PC-9 (cell line): ENCODE measurements around the gene AUTS2.

Experiments used
- EZH2 ChIP-seq: fragments of 200-600 bp; sonication (generic); IDR thresholded peaks from 2 replicates; pipeline ENCODE4 v1.8.0; 2017; ENCODE audit warnings: antibody characterized with exemption, low read depth
- TF ChIP-seq, protein P1 (sequence below): fragments of 200-600 bp; sonication (generic); conservative IDR thresholded peaks from 2 replicates; pipeline ENCODE4 v1.6.1; 2017; ENCODE audit warnings: mixed run types, antibody characterized with exemption, mild to moderate bottlenecking, moderate library complexity

DNA sequence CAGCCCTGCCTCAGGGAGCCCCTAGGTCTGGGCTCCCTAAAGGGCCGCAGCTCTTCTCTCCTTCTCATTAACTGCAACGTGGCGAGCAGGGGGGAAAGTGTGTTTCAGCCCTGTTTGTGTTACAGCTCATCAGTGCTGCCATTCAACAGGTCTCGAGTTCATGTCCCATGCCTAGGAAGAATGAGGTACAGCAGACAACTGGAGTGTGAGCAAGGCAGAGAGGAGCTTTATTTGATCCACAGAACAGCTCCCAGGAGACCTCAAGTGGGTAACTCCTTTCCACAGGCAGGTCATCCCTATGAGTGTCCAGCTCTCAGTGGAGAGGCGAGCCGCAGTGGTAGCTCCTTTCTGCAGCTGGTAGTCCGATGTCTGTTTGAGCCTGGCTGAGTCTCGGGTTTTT is 313.1 kb downstream of the AUTS2 start:
- TF ChIP-seq, protein P1, sequence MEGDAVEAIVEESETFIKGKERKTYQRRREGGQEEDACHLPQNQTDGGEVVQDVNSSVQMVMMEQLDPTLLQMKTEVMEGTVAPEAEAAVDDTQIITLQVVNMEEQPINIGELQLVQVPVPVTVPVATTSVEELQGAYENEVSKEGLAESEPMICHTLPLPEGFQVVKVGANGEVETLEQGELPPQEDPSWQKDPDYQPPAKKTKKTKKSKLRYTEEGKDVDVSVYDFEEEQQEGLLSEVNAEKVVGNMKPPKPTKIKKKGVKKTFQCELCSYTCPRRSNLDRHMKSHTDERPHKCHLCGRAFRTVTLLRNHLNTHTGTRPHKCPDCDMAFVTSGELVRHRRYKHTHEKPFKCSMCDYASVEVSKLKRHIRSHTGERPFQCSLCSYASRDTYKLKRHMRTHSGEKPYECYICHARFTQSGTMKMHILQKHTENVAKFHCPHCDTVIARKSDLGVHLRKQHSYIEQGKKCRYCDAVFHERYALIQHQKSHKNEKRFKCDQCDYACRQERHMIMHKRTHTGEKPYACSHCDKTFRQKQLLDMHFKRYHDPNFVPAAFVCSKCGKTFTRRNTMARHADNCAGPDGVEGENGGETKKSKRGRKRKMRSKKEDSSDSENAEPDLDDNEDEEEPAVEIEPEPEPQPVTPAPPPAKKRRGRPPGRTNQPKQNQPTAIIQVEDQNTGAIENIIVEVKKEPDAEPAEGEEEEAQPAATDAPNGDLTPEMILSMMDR, result no peak
- TF ChIP-seq EZH2, result no peak
